B cell (primary cell): Measurements from ENCODE around the gene CAPZA2. TPM values are rescaled to one million over a fixed set of nuclear protein-coding genes. Genes with fewer than 3 reads are reported as not detected.

ENCODE experiments used
- ATAC-seq: fragments of 200-7000 bp; cut with Tn5 transposase; one replicate; pipeline ENCODE4 v1.10.0; 2021; ENCODE audit warnings: low read depth, mild to moderate bottlenecking, moderate number of reproducible peaks, moderate library complexity
- CTCF ChIA-PET: fragments of 350-600 bp; sonication (Branson Sonifier 250); formaldehyde crosslinking; loops from one replicate; lab custom pipeline; 2021; ENCODE audit warnings: antibody characterized with exemption, inconsistent platforms; lab: Charles Lee
- POLR2A ChIA-PET: fragments of 350-600 bp; sonication (Branson Sonifier 250); formaldehyde crosslinking; loops from one replicate; lab custom pipeline; 2021; ENCODE audit warnings: antibody characterized with exemption; lab: Charles Lee
- DNase-seq: peaks from one replicate; pipeline ENCODE4 v3.0.0; 2013
- H2AFZ ChIP-seq: 2 replicates; pipeline ENCODE4 v1.6.1; 2012; ENCODE audit warnings: mild to moderate bottlenecking, low read depth, low read length; ENCODE audit not compliant: insufficient read depth, poor library complexity, severe bottlenecking
- H3K27ac ChIP-seq, 2 donors: 1 replicate in 1 of 2; 2 replicates in 1 of 2; pipeline ENCODE4 v1.5.1; 2012 to 2013; ENCODE audit warnings: low read length in 2 of 2, mild to moderate bottlenecking in 2 of 2, moderate library complexity in 1 of 2
- H3K27me3 ChIP-seq, 4 experiments: fragments of 200-600 bp in 1 of 4; sonication (generic) in 1 of 4; replicated peaks in 1 of 4; 1 replicate in 2 of 4; 2 replicates in 2 of 4; pipeline versions ENCODE4 v1.6.1 to v1.7.0; 2013 to 2016; ENCODE audit warnings: low read length in 3 of 4, mild to moderate bottlenecking in 2 of 4, mixed read lengths in 1 of 4, moderate library complexity in 1 of 4; ENCODE audit not compliant: insufficient read depth in 4 of 4, control insufficient read depth in 3 of 4; ENCODE audit errors: control extremely low read depth in 1 of 4
- H3K36me3 ChIP-seq, 2 experiments: replicated peaks in 1 of 2; 1 replicate in 1 of 2; 2 replicates in 1 of 2; pipeline versions ENCODE4 v1.6.1 to v1.7.1; 2013; ENCODE audit warnings: low read length in 1 of 2; ENCODE audit not compliant: insufficient read depth in 2 of 2, control insufficient read depth in 1 of 2; ENCODE audit errors: control extremely low read depth in 1 of 2, extremely low read depth in 1 of 2
- H3K4me1 ChIP-seq, 2 donors: fragments of 200-600 bp in 1 of 2; sonication (generic) in 1 of 2; 1 replicate in 1 of 2; 2 replicates in 1 of 2; pipeline versions ENCODE4 v1.5.1 to v1.6.1; 2013 to 2017; ENCODE audit warnings: low read length in 2 of 2; ENCODE audit not compliant: control insufficient read depth in 2 of 2, insufficient read depth in 2 of 2
- H3K4me2 ChIP-seq: replicated peaks from 2 replicates; pipeline ENCODE3; 2012; ENCODE audit warnings: mild to moderate bottlenecking, low read depth, low read length; ENCODE audit not compliant: poor library complexity, severe bottlenecking
- H3K4me3 ChIP-seq, 5 experiments: fragments of 200-600 bp in 1 of 5; sonication (generic) in 1 of 5; 1 replicate in 3 of 5; 2 replicates in 2 of 5; pipeline versions ENCODE4 v1.5.1 to v1.7.0; 2011 to 2016; ENCODE audit warnings: low read length in 4 of 5, mild to moderate bottlenecking in 4 of 5, low read depth in 2 of 5, control low read depth in 1 of 5, moderate library complexity in 1 of 5; ENCODE audit not compliant: insufficient read depth in 1 of 5; ENCODE audit errors: control extremely low read depth in 1 of 5, extremely low read depth in 1 of 5
- H3K79me2 ChIP-seq: fragments of 200-600 bp; sonication (generic); one replicate; pipeline ENCODE4 v1.6.0; 2016; ENCODE audit warnings: low read length; ENCODE audit not compliant: control insufficient read depth, insufficient read depth
- H3K9ac ChIP-seq: fragments of 200-600 bp; sonication (generic); 2 replicates; pipeline ENCODE4 v1.6.1; 2017; ENCODE audit warnings: mild to moderate bottlenecking, low read length, moderate library complexity
- H3K9me3 ChIP-seq, 3 donors: one replicate each; pipeline versions ENCODE4 v1.6.1 to v1.7.1; 2013; ENCODE audit warnings: low read length in 2 of 3; ENCODE audit not compliant: control insufficient read depth in 2 of 3, insufficient read depth in 1 of 3; ENCODE audit errors: control extremely low read depth in 1 of 3
- H4K20me1 ChIP-seq: 2 replicates; pipeline ENCODE4 v1.6.0; 2012; ENCODE audit warnings: mild to moderate bottlenecking, low read length; ENCODE audit not compliant: insufficient read depth, control insufficient read depth, poor library complexity, severe bottlenecking
- H3K27ac Mint-ChIP-seq: one replicate; pipeline ENCODE4 v1.8.0; 2021; ENCODE audit warnings: mixed read lengths
- H3K27me3 Mint-ChIP-seq: one replicate; pipeline ENCODE4 v1.8.0; 2021; ENCODE audit warnings: mixed read lengths
- H3K4me1 Mint-ChIP-seq: one replicate; pipeline ENCODE4 v1.8.0; 2021; ENCODE audit warnings: mixed read lengths
- H3K4me3 Mint-ChIP-seq: one replicate; pipeline ENCODE4 v1.8.0; 2021; ENCODE audit warnings: mixed read lengths
- H3K9me3 Mint-ChIP-seq: one replicate; pipeline ENCODE4 v1.8.0; 2022; ENCODE audit warnings: mixed read lengths; ENCODE audit not compliant: insufficient read depth
- EZH2 ChIP-seq: IDR thresholded peaks from 2 replicates; pipeline ENCODE4 v1.6.1; 2012; ENCODE audit warnings: borderline replicate concordance, low read depth, mild to moderate bottlenecking, moderate library complexity, low read length; ENCODE audit not compliant: insufficient read depth, poor library complexity, severe bottlenecking
- WGBS: methylation state at CpG from one replicate; pipeline ENCODE4 v1.1.5; 2013; ENCODE audit warnings: missing lambda C conversion rate; ENCODE audit not compliant: insufficient coverage; 5-methylcytosine and 5-hydroxymethylcytosine counted together
- intact Hi-C: fragments of 100-400 bp; cut with micrococcal nuclease; formaldehyde crosslinking; loops from one replicate; pipeline ENCODE4 v1.10.0; 2022
- polyA plus RNA-seq: library from polyadenylated mRNA; depleted of rRNA; stranded (reverse); fragments of >200 nt; gene quantifications from 2 replicates; pipeline ENCODE4 v1.2.3, GENCODE V29; 2012
- total RNA-seq, 2 donors: library from RNA; stranded (reverse); fragments of 120-200 nt in 1 of 2; gene quantifications; 1 replicate in 1 of 2; 2 replicates in 1 of 2; pipeline versions ENCODE4 v1.2.3 to v1.2.4, GENCODE V29; 2013 to 2022
- TF ChIP-seq, protein P1 (sequence below): fragments of 200-600 bp; IDR thresholded peaks from one replicate; pipeline ENCODE4 v1.8.0; 2022; ENCODE audit warnings: antibody characterized with exemption, mild to moderate bottlenecking

Gene CAPZA2
- total and polyA plus RNA-seq, 2 donors (not counting 1 experiment from before 2014, with no cell fraction given): 15.0 to 79.0 TPM

DNA sequence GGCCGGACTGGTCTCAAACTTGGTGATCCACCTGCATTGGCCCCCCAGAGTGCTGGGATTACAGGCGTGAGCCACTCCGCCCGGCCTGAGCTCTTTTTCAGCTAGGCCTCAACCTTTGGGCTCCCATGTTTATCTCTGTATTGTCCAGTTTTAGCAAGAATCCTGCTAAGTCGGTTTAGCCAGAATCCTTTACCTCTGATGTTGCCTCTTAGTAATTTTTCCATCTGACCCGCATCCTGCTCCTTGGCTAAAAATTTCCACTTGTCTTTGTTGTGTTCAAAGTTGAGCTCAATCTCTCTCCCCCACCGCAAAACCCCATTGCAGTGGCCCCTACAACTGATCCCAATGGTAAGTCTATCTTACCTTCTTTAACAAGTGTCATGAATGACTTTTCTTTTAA is 70.2 kb downstream of the CAPZA2 start:
- Mint-ChIP-seq H3K4me3 (no peak overlapping the region), H3K27ac (no peak overlapping the region), H3K4me1 (peaks cover 6% of the 10 kb centered on the region), H3K9me3 (no peaks in the 10 kb centered on the region), H3K27me3 (peaks cover 21% of the 10 kb centered on the region)
- CTCF ChIA-PET: interaction anchor here (0.6 to 8.9 kb wide), 7 partner anchors 15 to 197 kb away, joined by 3 to 165 read pairs (median 6); partner anchors contain the start of gene ST7
- WGBS: 95% methylated on average over 6 of the region's 7 CpGs
- H3K4me2 ChIP-seq: no peak overlapping the region
- no peak for ATAC-seq
- peaks cover 3 to 4% of the 10 kb centered on the region in 2 donors for H3K4me1 ChIP-seq
- DNase-seq: no peak
- H3K9me3 ChIP-seq: no peaks in the 10 kb centered on the region
- H3K27me3 ChIP-seq: peaks cover 0 to 9% (median 0%) of the 10 kb centered on the region in 4 experiments
- POLR2A ChIA-PET: no interaction called here
- H3K27ac ChIP-seq: no peak overlapping the region
- no peak overlapping the region for H2AFZ ChIP-seq
- no peak overlapping the region for H3K4me3 ChIP-seq
- TF ChIP-seq, protein P1, sequence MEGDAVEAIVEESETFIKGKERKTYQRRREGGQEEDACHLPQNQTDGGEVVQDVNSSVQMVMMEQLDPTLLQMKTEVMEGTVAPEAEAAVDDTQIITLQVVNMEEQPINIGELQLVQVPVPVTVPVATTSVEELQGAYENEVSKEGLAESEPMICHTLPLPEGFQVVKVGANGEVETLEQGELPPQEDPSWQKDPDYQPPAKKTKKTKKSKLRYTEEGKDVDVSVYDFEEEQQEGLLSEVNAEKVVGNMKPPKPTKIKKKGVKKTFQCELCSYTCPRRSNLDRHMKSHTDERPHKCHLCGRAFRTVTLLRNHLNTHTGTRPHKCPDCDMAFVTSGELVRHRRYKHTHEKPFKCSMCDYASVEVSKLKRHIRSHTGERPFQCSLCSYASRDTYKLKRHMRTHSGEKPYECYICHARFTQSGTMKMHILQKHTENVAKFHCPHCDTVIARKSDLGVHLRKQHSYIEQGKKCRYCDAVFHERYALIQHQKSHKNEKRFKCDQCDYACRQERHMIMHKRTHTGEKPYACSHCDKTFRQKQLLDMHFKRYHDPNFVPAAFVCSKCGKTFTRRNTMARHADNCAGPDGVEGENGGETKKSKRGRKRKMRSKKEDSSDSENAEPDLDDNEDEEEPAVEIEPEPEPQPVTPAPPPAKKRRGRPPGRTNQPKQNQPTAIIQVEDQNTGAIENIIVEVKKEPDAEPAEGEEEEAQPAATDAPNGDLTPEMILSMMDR: no peak
- no peak for TF ChIP-seq EZH2
- H3K9ac ChIP-seq: no peak overlapping the region
- H3K79me2 ChIP-seq: no peaks in the 10 kb centered on the region
- intact Hi-C loops: no loop called here
- H4K20me1 ChIP-seq: no peaks in the 10 kb centered on the region
- H3K36me3 ChIP-seq: no peaks in the 10 kb centered on the region

DNA sequence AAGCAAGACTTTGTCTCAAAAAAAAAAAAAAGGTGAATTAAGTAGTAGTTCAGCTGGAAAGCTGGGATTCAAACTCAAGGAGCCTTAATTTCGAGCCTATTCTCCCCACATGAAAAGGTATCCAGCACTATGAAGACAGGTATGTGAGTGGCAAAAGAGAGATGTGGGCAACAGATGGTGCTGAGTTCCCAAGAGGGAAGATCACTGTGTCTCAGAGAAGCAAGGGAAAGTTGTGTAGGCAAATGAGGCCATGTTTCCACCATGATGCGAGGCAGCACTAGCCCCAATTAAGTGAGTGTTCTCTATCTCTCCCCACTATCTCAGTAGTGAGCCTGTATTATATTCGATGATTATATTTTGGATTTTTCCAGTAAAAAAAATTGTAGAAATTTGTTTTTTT is 71.1 kb downstream of the CAPZA2 start:
- POLR2A ChIA-PET: interaction anchor here (0.6 kb wide), 1 partner anchor 15 kb away, joined by 3 read pairs; no protein-coding TSS in a partner anchor
- Mint-ChIP-seq H3K27ac (no peak overlapping the region), H3K27me3 (peaks cover 24% of the 10 kb centered on the region), H3K4me1 (peaks cover 6% of the 10 kb centered on the region), H3K4me3 (no peak overlapping the region), H3K9me3 (no peaks in the 10 kb centered on the region)
- TF ChIP-seq EZH2: no peak
- TF ChIP-seq, protein P1: no peak
- H3K4me3 ChIP-seq: no peak overlapping the region
- H3K27me3 ChIP-seq: peaks cover 0 to 9% (median 0%) of the 10 kb centered on the region in 4 experiments
- H3K27ac ChIP-seq: no peak overlapping the region
- no peaks in the 10 kb centered on the region for H4K20me1 ChIP-seq
- no peak overlapping the region for H2AFZ ChIP-seq
- CTCF ChIA-PET: interaction anchor here (1.7 to 8.9 kb wide), 2 partner anchors 190 to 196 kb away, joined by 6 to 165 read pairs; no protein-coding TSS in a partner anchor
- no peak overlapping the region for H3K4me2 ChIP-seq
- H3K9ac ChIP-seq: no peak overlapping the region
- no peak for DNase-seq
- H3K36me3 ChIP-seq: no peaks in the 10 kb centered on the region
- no peaks in the 10 kb centered on the region for H3K9me3 ChIP-seq
- no peaks in the 10 kb centered on the region for H3K79me2 ChIP-seq
- no CpG with 5 or more reads among the region's 3 CpGs for WGBS
- intact Hi-C loops: no loop called here
- no peak for ATAC-seq
- H3K4me1 ChIP-seq: peaks cover 3 to 4% of the 10 kb centered on the region in 2 donors
